ENCODE data around the gene CDK16. TPM values are rescaled to one million over a fixed set of nuclear protein-coding genes. Genes with fewer than 3 reads are reported as not detected.

CDK16 gene
- total and polyA plus RNA-seq, 2 donors (not counting 3 experiments of a cell fraction or from before 2014, with no cell fraction given) = 99.9 to 149 TPM

GRCh38 chrX:47187106-47187677, 31.3 kb upstream of the CDK16 start:
- no TSS peak for BruUV-seq (replicated peaks)
- dilution Hi-C loops (cut with MboI; ENCODE audit: extremely low pct_ligation_motif_present, low sequenced_read_pairs) (no loop called here), intact Hi-C loops (cut with micrococcal nuclease) (no loop called here)
- TF ChIP-seq JUN (IDR thresholded peaks at IDR 0.05; ENCODE audit: borderline replicate concordance, insufficient read depth, insufficient read length, low read depth) (no peak), POLR2AphosphoS5 (IDR thresholded peaks at IDR 0.05; ENCODE audit: insufficient read depth, low read depth, low read length) (no peak), GATA2 (IDR thresholded peaks at IDR 0.05; ENCODE audit: insufficient read depth, insufficient read length, low read depth, low read length) (no peak), EZH2 (IDR thresholded peaks at IDR 0.05; ENCODE audit: borderline replicate concordance, low read depth, low read length, severe bottlenecking) (no peak), MAX (IDR thresholded peaks at IDR 0.05; ENCODE audit: insufficient read depth, insufficient read length) (no peak), CTCF (IDR thresholded peaks at IDR 0.05; ENCODE audit: extremely low read depth in 1 of 2, insufficient read depth in 1 of 2, low read depth in 1 of 2, low read length in 2 of 2) (no peak), MYC (IDR thresholded peaks at IDR 0.05; ENCODE audit: low read depth, low read length) (no peak), FOS (IDR thresholded peaks at IDR 0.05; ENCODE audit: borderline replicate concordance, insufficient read depth, low read length) (no peak), POLR2A (IDR thresholded peaks at IDR 0.05; ENCODE audit: low read depth, low read length) (no peak)
- Histone ChIP-seq H2AFZ (ENCODE audit: low read depth, low read length) (no peak overlapping the region), H3K9ac (replicated peaks; ENCODE audit: extremely low read depth, insufficient read depth, low read length) (no peak overlapping the region), H3K79me2 (ENCODE audit: control insufficient read depth, insufficient read depth, low read length) (peaks cover 9% of the 10 kb centered on the region), H4K20me1 (replicated peaks; ENCODE audit: control insufficient read depth, extremely low read depth, insufficient read depth, low read length) (no peaks in the 10 kb centered on the region), H3K9me3 (replicated peaks; ENCODE audit: control insufficient read depth, insufficient read depth, low read length) (no peaks in the 10 kb centered on the region), H3K36me3 (ENCODE audit: control insufficient read depth in 2 of 2, extremely low read depth in 1 of 2, insufficient read depth in 2 of 2, low read length in 2 of 2) (peaks cover 0 to 19% of the 10 kb centered on the region in 2 experiments), H3K9me1 (replicated peaks; ENCODE audit: control insufficient read depth, extremely low read depth, insufficient read depth, low read length) (no peaks in the 10 kb centered on the region), H3K4me2 (ENCODE audit: insufficient read depth, low read length) (no peak overlapping the region), H3K27ac (ENCODE audit: insufficient read depth, low read depth, low read length) (no peak overlapping the region), H3K27me3 (ENCODE audit: control insufficient read depth in 2 of 2, insufficient read depth in 2 of 2, low read length in 2 of 2) (no peaks in the 10 kb centered on the region), H3K4me3 (replicated peaks in 1 of 3; ENCODE audit: insufficient read depth in 1 of 3, low read depth in 1 of 3, low read length in 3 of 3) (no peak overlapping the region), H3K4me1 (ENCODE audit: control insufficient read depth, extremely low read depth, insufficient read depth, low read length) (peaks cover 10% of the 10 kb centered on the region)
- POLR2A ChIA-PET = no interaction called here
- FAIRE-seq (no peak), DNase-seq (ENCODE audit: low read depth, low spot score) (no peak)
- CTCF ChIA-PET = no interaction called here

Data from endothelial cell of umbilical vein (primary cell).